Endothelial cell of umbilical vein (primary cell): ENCODE results near the gene CRYZL1.

ENCODE experiments used
- CTCF ChIP-seq, 2 donors: IDR thresholded peaks; 1 replicate in 1 of 2; 2 replicates in 1 of 2; pipeline ENCODE4 v1.5.1; 2011; ENCODE audit warnings: low read length in 2 of 2, mild to moderate bottlenecking in 2 of 2, moderate library complexity in 2 of 2, control low read depth in 1 of 2, inconsistent platforms in 1 of 2, low read depth in 1 of 2; ENCODE audit not compliant: insufficient read depth in 1 of 2; ENCODE audit errors: extremely low read depth in 1 of 2
- POLR2A ChIP-seq: IDR thresholded peaks from 2 replicates; pipeline ENCODE4 v1.6.1; 2012; ENCODE audit warnings: low read depth, mild to moderate bottlenecking, control low read depth, low read length
- POLR2AphosphoS5 ChIP-seq: IDR thresholded peaks from 2 replicates; pipeline ENCODE4 v1.6.1; 2012; ENCODE audit warnings: low read depth, mild to moderate bottlenecking, control low read depth, low read length, moderate library complexity; ENCODE audit not compliant: insufficient read depth

GRCh38 chr21:33578214-33578613 is 63.3 kb downstream of the CRYZL1 start:
- no peak for TF ChIP-seq POLR2A
- TF ChIP-seq POLR2AphosphoS5: no peak
- no peak for TF ChIP-seq CTCF (IDR thresholded peaks at IDR 0.05; ENCODE audit: extremely low read depth in 1 of 2, insufficient read depth in 1 of 2, low read depth in 1 of 2, low read length in 2 of 2)
